ENCODE results near the gene BRD7. TPM values are rescaled to one million over a fixed set of nuclear protein-coding genes. Genes with fewer than 3 reads are reported as not detected.

Gene BRD7
- total RNA-seq, 1 donor from 2014 or later = 104 TPM

GRCh38 chr16:50304467-50305440, 64.0 kb downstream of the BRD7 start:
- H3K9me3 Mint-ChIP-seq (ENCODE audit: low read depth) = no peaks in the 10 kb centered on the region
- no peaks in the 10 kb centered on the region for H3K27me3 Mint-ChIP-seq
- TF ChIP-seq CTCF (IDR thresholded peaks at IDR 0.05; ENCODE audit: unreplicated experiment) = no peak
- H3K36me3 Mint-ChIP-seq (ENCODE audit: insufficient read depth) = no peaks in the 10 kb centered on the region
- peaks cover 7% of the 10 kb centered on the region for H3K4me1 Mint-ChIP-seq (ENCODE audit: low read depth)
- no peak for DNase-seq (ENCODE audit: low spot score, unreplicated experiment)
- H3K4me3 Mint-ChIP-seq (ENCODE audit: low read depth) = no peak overlapping the region
- no peak overlapping the region for H3K27ac Mint-ChIP-seq

- TF ChIP-seq CTCF (IDR thresholded peaks at IDR 0.05; ENCODE audit: unreplicated experiment) = no peak
- no peaks in the 10 kb centered on the region for H3K9me3 Mint-ChIP-seq (ENCODE audit: low read depth)
- no peak for DNase-seq (ENCODE audit: low spot score, unreplicated experiment)
- H3K27ac Mint-ChIP-seq = no peak overlapping the region
- peaks cover 6% of the 10 kb centered on the region for H3K4me1 Mint-ChIP-seq (ENCODE audit: low read depth)
- H3K27me3 Mint-ChIP-seq = no peaks in the 10 kb centered on the region
- H3K36me3 Mint-ChIP-seq (ENCODE audit: insufficient read depth) = no peaks in the 10 kb centered on the region
- H3K4me3 Mint-ChIP-seq (ENCODE audit: low read depth) = no peak overlapping the region
These were observed 65.0 kb downstream of the BRD7 start for GRCh38 chr16:50303605-50304466.

GRCh38 chr16:50303041-50303604, 65.7 kb downstream of the BRD7 start:
- Mint-ChIP-seq H3K4me3 (ENCODE audit: low read depth) (no peak overlapping the region), H3K27me3 (no peaks in the 10 kb centered on the region), H3K4me1 (ENCODE audit: low read depth) (peaks cover 6% of the 10 kb centered on the region), H3K36me3 (ENCODE audit: insufficient read depth) (no peaks in the 10 kb centered on the region), H3K9me3 (ENCODE audit: low read depth) (no peaks in the 10 kb centered on the region), H3K27ac (no peak overlapping the region)
- DNase-seq (ENCODE audit: low spot score, unreplicated experiment) = no peak
- TF ChIP-seq CTCF (IDR thresholded peaks at IDR 0.05; ENCODE audit: unreplicated experiment) = no peak

GRCh38 chr16:50302472-50303005, 66.2 kb downstream of the BRD7 start:
- no peak for DNase-seq (ENCODE audit: low spot score, unreplicated experiment)
- TF ChIP-seq CTCF (IDR thresholded peaks at IDR 0.05; ENCODE audit: unreplicated experiment) = no peak
- H3K4me3 Mint-ChIP-seq (ENCODE audit: low read depth) = no peak overlapping the region
- H3K27me3 Mint-ChIP-seq = no peaks in the 10 kb centered on the region
- peaks cover 6% of the 10 kb centered on the region for H3K4me1 Mint-ChIP-seq (ENCODE audit: low read depth)
- H3K36me3 Mint-ChIP-seq (ENCODE audit: insufficient read depth) = no peaks in the 10 kb centered on the region
- H3K27ac Mint-ChIP-seq = no peak overlapping the region
- no peaks in the 10 kb centered on the region for H3K9me3 Mint-ChIP-seq (ENCODE audit: low read depth)

Data from progenitor cell of endocrine pancreas (in vitro differentiated cells).